ENCODE data around the gene PPP3R2.

PPP3R2 gene

GRCh38 chr9:101582553-101582952, 12.2 kb downstream of the PPP3R2 start:
- no peaks in the 10 kb centered on the region for H4K20me1 ChIP-seq (ENCODE audit: insufficient read depth, low read length, poor library complexity, severe bottlenecking)
- H3F3A ChIP-seq (ENCODE audit: low read depth) = no peaks in the 10 kb centered on the region
- no peaks in the 10 kb centered on the region for H3K36me3 ChIP-seq (ENCODE audit: insufficient read depth, low read length)
- H3K4me3 ChIP-seq (ENCODE audit: low read length, poor library complexity, severe bottlenecking) = no peak overlapping the region
- no peaks in the 10 kb centered on the region for H3K9me3 ChIP-seq (ENCODE audit: insufficient read depth, low read depth, low read length)
- H3K9ac ChIP-seq (ENCODE audit: low read depth, low read length, poor library complexity, severe bottlenecking) = no peak overlapping the region
- H3K79me2 ChIP-seq (ENCODE audit: insufficient read depth, low read length) = no peaks in the 10 kb centered on the region
- no peak overlapping the region for H3K4me2 ChIP-seq (ENCODE audit: low read depth, low read length, poor library complexity, severe bottlenecking)
- H3K4me1 ChIP-seq (ENCODE audit: insufficient read depth, low read length, poor library complexity, severe bottlenecking) = no peaks in the 10 kb centered on the region
- no peak overlapping the region for H2AFZ ChIP-seq (ENCODE audit: low read length)
- TF ChIP-seq CTCF (conservative IDR thresholded peaks at IDR 0.05; ENCODE audit: low read length) (no peak), EZH2phosphoT487 (IDR thresholded peaks at IDR 0.05; ENCODE audit: borderline replicate concordance) (no peak)
- H3K27me3 ChIP-seq (ENCODE audit: insufficient read depth, low read length, poor library complexity, severe bottlenecking) = no peaks in the 10 kb centered on the region
- H3K9me2 ChIP-seq (replicated peaks; ENCODE audit: low read depth, low read length) = no peaks in the 10 kb centered on the region

GRCh38 chr9:101579711-101580545, 14.8 kb downstream of the PPP3R2 start:
- H3K4me2 ChIP-seq (ENCODE audit: low read depth, low read length, poor library complexity, severe bottlenecking) = no peak overlapping the region
- no peak for TF ChIP-seq EZH2phosphoT487 (IDR thresholded peaks at IDR 0.05; ENCODE audit: borderline replicate concordance)
- no peak for TF ChIP-seq CTCF (conservative IDR thresholded peaks at IDR 0.05; ENCODE audit: low read length)
- H3K4me1 ChIP-seq (ENCODE audit: insufficient read depth, low read length, poor library complexity, severe bottlenecking) = no peaks in the 10 kb centered on the region

GRCh38 chr9:101578378-101578777, 16.4 kb downstream of the PPP3R2 start:
- Histone ChIP-seq H3K9me3 (ENCODE audit: insufficient read depth, low read depth, low read length) (no peaks in the 10 kb centered on the region), H3K79me2 (ENCODE audit: insufficient read depth, low read length) (no peaks in the 10 kb centered on the region), H3K9me2 (replicated peaks; ENCODE audit: low read depth, low read length) (no peaks in the 10 kb centered on the region), H3K4me3 (ENCODE audit: low read length, poor library complexity, severe bottlenecking) (no peak overlapping the region), H3K4me1 (ENCODE audit: insufficient read depth, low read length, poor library complexity, severe bottlenecking) (no peaks in the 10 kb centered on the region), H3K36me3 (ENCODE audit: insufficient read depth, low read length) (no peaks in the 10 kb centered on the region), H2AFZ (ENCODE audit: low read length) (no peak overlapping the region), H3K4me2 (ENCODE audit: low read depth, low read length, poor library complexity, severe bottlenecking) (no peak overlapping the region), H3F3A (ENCODE audit: low read depth) (no peaks in the 10 kb centered on the region), H3K9ac (ENCODE audit: low read depth, low read length, poor library complexity, severe bottlenecking) (no peak overlapping the region), H4K20me1 (ENCODE audit: insufficient read depth, low read length, poor library complexity, severe bottlenecking) (no peaks in the 10 kb centered on the region), H3K27me3 (ENCODE audit: insufficient read depth, low read length, poor library complexity, severe bottlenecking) (no peaks in the 10 kb centered on the region)
- no peak for TF ChIP-seq EZH2phosphoT487 (IDR thresholded peaks at IDR 0.05; ENCODE audit: borderline replicate concordance)
- TF ChIP-seq CTCF (conservative IDR thresholded peaks at IDR 0.05; ENCODE audit: low read length) = no peak

More at GRCh38 chr9:101579711-101580545, 14.8 kb downstream of the PPP3R2 start:
- Histone ChIP-seq H3K9ac (ENCODE audit: low read depth, low read length, poor library complexity, severe bottlenecking) (no peak overlapping the region), H4K20me1 (ENCODE audit: insufficient read depth, low read length, poor library complexity, severe bottlenecking) (no peaks in the 10 kb centered on the region), H2AFZ (ENCODE audit: low read length) (no peak overlapping the region), H3K36me3 (ENCODE audit: insufficient read depth, low read length) (no peaks in the 10 kb centered on the region), H3K9me3 (ENCODE audit: insufficient read depth, low read depth, low read length) (no peaks in the 10 kb centered on the region), H3K27me3 (ENCODE audit: insufficient read depth, low read length, poor library complexity, severe bottlenecking) (no peaks in the 10 kb centered on the region), H3K4me3 (ENCODE audit: low read length, poor library complexity, severe bottlenecking) (no peak overlapping the region), H3K9me2 (replicated peaks; ENCODE audit: low read depth, low read length) (no peaks in the 10 kb centered on the region), H3K79me2 (ENCODE audit: insufficient read depth, low read length) (no peaks in the 10 kb centered on the region), H3F3A (ENCODE audit: low read depth) (no peaks in the 10 kb centered on the region)

All from Loucy (cell line).